ENCODE data around the gene ALLC. TPM values are rescaled to one million over a fixed set of nuclear protein-coding genes. Genes with fewer than 3 reads are reported as not detected.

The ALLC gene
- total and polyA plus RNA-seq, 2 donors (not counting 1 experiment from before 2014, with no cell fraction given), result not detected

GRCh38 chr2:3696545-3696944 lies 38.5 kb downstream of the ALLC start:
- no peaks in the 10 kb centered on the region for H3K4me1 Mint-ChIP-seq

DNA sequence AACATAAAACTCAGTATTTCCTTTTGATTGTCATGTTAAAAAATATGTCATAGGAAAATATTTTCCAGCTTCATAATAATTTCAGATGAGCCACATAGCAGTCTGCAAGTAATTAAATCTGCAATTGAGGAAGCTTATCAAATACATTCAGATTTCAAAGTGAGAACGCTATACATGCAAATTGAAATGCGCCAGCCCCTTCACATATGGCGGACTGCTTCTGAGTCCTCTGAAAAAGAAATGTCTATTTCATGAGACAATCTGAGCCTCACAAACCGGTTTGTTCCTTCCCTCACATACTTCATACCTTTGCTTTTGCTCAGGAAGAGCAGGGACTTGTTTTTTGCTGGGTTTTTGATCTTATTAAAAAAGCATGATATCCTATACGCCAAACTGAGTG lies 43.1 kb downstream of the ALLC start:
- H4K20me1 ChIP-seq (ENCODE audit: control insufficient read depth, insufficient read depth, low read length, poor library complexity, severe bottlenecking), result no peaks in the 10 kb centered on the region
- TF ChIP-seq EZH2 (IDR thresholded peaks at IDR 0.05; ENCODE audit: borderline replicate concordance, insufficient read depth, low read depth, low read length, poor library complexity, severe bottlenecking) (no peak), CTCF (IDR thresholded peaks at IDR 0.05) (no peak)
- no peak overlapping the region for H3K4me3 ChIP-seq (ENCODE audit: control extremely low read depth in 1 of 5, extremely low read depth in 1 of 5, insufficient read depth in 1 of 5, low read depth in 2 of 5, low read length in 4 of 5)
- peaks cover 0 to 6% (median 0%) of the 10 kb centered on the region in 3 donors for H3K9me3 ChIP-seq (ENCODE audit: control extremely low read depth in 1 of 3, control insufficient read depth in 2 of 3, insufficient read depth in 1 of 3, low read length in 2 of 3)
- H2AFZ ChIP-seq (ENCODE audit: insufficient read depth, low read depth, low read length, poor library complexity, severe bottlenecking), result no peak overlapping the region
- no peaks in the 10 kb centered on the region for H3K4me1 ChIP-seq (ENCODE audit: control insufficient read depth in 2 of 2, insufficient read depth in 2 of 2, low read length in 2 of 2)
- no peak for DNase-seq
- H3K4me2 ChIP-seq (replicated peaks; ENCODE audit: low read depth, low read length, poor library complexity, severe bottlenecking), result no peak overlapping the region
- H3K9me3 Mint-ChIP-seq (ENCODE audit: insufficient read depth), result peaks cover 7% of the 10 kb centered on the region
- intact Hi-C loops (cut with micrococcal nuclease), result no loop called here
- CTCF ChIA-PET, result no interaction called here
- WGBS (ENCODE audit: insufficient coverage), result 100% methylated on average over 3 of the region's 5 CpGs
- no peak for ATAC-seq (ENCODE audit: low read depth)
- H3K36me3 ChIP-seq (replicated peaks in 1 of 2; ENCODE audit: control extremely low read depth in 1 of 2, control insufficient read depth in 1 of 2, extremely low read depth in 1 of 2, insufficient read depth in 2 of 2, low read length in 1 of 2), result no peaks in the 10 kb centered on the region
- no peak overlapping the region for H3K4me3 Mint-ChIP-seq
- H3K79me2 ChIP-seq (ENCODE audit: control insufficient read depth, insufficient read depth, low read length), result no peaks in the 10 kb centered on the region
- H3K4me1 Mint-ChIP-seq, result no peaks in the 10 kb centered on the region
- POLR2A ChIA-PET, result no interaction called here
- no peak overlapping the region for H3K9ac ChIP-seq (ENCODE audit: low read length)
- peaks cover 0 to 12% (median 3%) of the 10 kb centered on the region in 4 experiments for H3K27me3 ChIP-seq (replicated peaks in 1 of 4; ENCODE audit: control extremely low read depth in 1 of 4, control insufficient read depth in 3 of 4, insufficient read depth in 4 of 4, low read length in 3 of 4)
- H3K27ac Mint-ChIP-seq, result no peak overlapping the region
- no peak overlapping the region for H3K27ac ChIP-seq (ENCODE audit: low read length in 2 of 2)
- H3K27me3 Mint-ChIP-seq, result peaks cover 42% of the 10 kb centered on the region

More at GRCh38 chr2:3696545-3696944, 38.5 kb downstream of the ALLC start:
- no peak for TF ChIP-seq CTCF (IDR thresholded peaks at IDR 0.05)
- TF ChIP-seq EZH2 (IDR thresholded peaks at IDR 0.05; ENCODE audit: borderline replicate concordance, insufficient read depth, low read depth, low read length, poor library complexity, severe bottlenecking), result no peak
- Histone ChIP-seq H3K9me3 (ENCODE audit: control extremely low read depth in 1 of 3, control insufficient read depth in 2 of 3, insufficient read depth in 1 of 3, low read length in 2 of 3) (no peaks in the 10 kb centered on the region), H3K36me3 (replicated peaks in 1 of 2; ENCODE audit: control extremely low read depth in 1 of 2, control insufficient read depth in 1 of 2, extremely low read depth in 1 of 2, insufficient read depth in 2 of 2, low read length in 1 of 2) (no peaks in the 10 kb centered on the region), H3K27ac (ENCODE audit: low read length in 2 of 2) (no peak overlapping the region), H3K4me1 (ENCODE audit: control insufficient read depth in 2 of 2, insufficient read depth in 2 of 2, low read length in 2 of 2) (no peaks in the 10 kb centered on the region), H2AFZ (ENCODE audit: insufficient read depth, low read depth, low read length, poor library complexity, severe bottlenecking) (no peak overlapping the region), H3K27me3 (replicated peaks in 1 of 4; ENCODE audit: control extremely low read depth in 1 of 4, control insufficient read depth in 3 of 4, insufficient read depth in 4 of 4, low read length in 3 of 4) (peaks cover 0 to 5% (median 0%) of the 10 kb centered on the region in 4 experiments), H3K9ac (ENCODE audit: low read length) (no peak overlapping the region), H3K79me2 (ENCODE audit: control insufficient read depth, insufficient read depth, low read length) (no peaks in the 10 kb centered on the region), H3K4me2 (replicated peaks; ENCODE audit: low read depth, low read length, poor library complexity, severe bottlenecking) (no peak overlapping the region), H3K4me3 (ENCODE audit: control extremely low read depth in 1 of 5, extremely low read depth in 1 of 5, insufficient read depth in 1 of 5, low read depth in 2 of 5, low read length in 4 of 5) (no peak overlapping the region), H4K20me1 (ENCODE audit: control insufficient read depth, insufficient read depth, low read length, poor library complexity, severe bottlenecking) (no peaks in the 10 kb centered on the region)
- intact Hi-C loops (cut with micrococcal nuclease), result no loop called here
- DNase-seq (no peak), ATAC-seq (ENCODE audit: low read depth) (no peak)
- ChIA-PET POLR2A (no interaction called here), CTCF (no interaction called here)
- WGBS (ENCODE audit: insufficient coverage), result no CpG with 5 or more reads among the region's 3 CpGs
- Mint-ChIP-seq H3K27ac (no peak overlapping the region), H3K9me3 (ENCODE audit: insufficient read depth) (peaks cover 10% of the 10 kb centered on the region), H3K4me3 (no peak overlapping the region), H3K27me3 (peaks cover 40% of the 10 kb centered on the region)
